Pulmonary artery endothelial cell (primary cell): ENCODE data around the gene LARP4. TPM values are rescaled to one million over a fixed set of nuclear protein-coding genes. Genes with fewer than 3 reads are reported as not detected.
"Not testable (repeated sequence)": the region's sequence is repeated elsewhere in the genome, so short reads cannot be mapped to it uniquely, and the experiment has no call there.

ENCODE experiments used
- DNase-seq: peaks from one replicate; pipeline ENCODE4 v3.0.0-alpha.2; 2011; ENCODE audit warnings: low read depth, low spot score
- total RNA-seq: library from RNA; depleted of rRNA; stranded (reverse); fragments of >200 nt; gene quantifications from 2 replicates; pipeline ENCODE4 v1.2.3, GENCODE V29; 2014

LARP4 gene
- total RNA-seq, 1 donor from 2014 or later, result 41.4 TPM

- no peak for DNase-seq
Measured at GRCh38 chr12:50477241-50477832, 76.7 kb downstream of the LARP4 start.

- DNase-seq, result no peak
Measured at GRCh38 chr12:50482571-50482970, 81.9 kb downstream of the LARP4 start.

DNA sequence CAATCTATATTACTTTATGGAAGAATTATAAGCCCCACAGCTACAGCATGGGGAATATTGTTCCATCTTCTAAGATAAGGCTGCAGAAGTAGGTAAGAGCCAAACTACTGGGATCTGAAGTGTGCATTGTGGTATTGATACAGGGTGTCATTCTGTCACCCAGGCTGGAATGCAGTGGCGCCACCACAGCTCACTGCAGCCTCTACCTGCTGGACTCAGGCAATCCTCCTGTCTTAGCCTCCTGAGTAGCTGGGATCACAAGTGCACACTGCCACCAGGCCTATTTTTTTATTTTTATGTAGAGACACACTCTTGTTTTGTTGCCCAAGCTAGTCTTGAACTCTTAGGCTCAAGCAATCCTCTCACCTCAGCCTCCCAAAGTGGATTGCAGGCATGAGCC is 82.8 kb downstream of the LARP4 start:
- DNase-seq, result no peak

- no peak for DNase-seq
Measured at GRCh38 chr12:50488801-50489200, 88.1 kb downstream of the LARP4 start.

- DNase-seq, result not testable (repeated sequence)
Measured at GRCh38 chr12:50498119-50498518, 97.4 kb downstream of the LARP4 start.

DNA sequence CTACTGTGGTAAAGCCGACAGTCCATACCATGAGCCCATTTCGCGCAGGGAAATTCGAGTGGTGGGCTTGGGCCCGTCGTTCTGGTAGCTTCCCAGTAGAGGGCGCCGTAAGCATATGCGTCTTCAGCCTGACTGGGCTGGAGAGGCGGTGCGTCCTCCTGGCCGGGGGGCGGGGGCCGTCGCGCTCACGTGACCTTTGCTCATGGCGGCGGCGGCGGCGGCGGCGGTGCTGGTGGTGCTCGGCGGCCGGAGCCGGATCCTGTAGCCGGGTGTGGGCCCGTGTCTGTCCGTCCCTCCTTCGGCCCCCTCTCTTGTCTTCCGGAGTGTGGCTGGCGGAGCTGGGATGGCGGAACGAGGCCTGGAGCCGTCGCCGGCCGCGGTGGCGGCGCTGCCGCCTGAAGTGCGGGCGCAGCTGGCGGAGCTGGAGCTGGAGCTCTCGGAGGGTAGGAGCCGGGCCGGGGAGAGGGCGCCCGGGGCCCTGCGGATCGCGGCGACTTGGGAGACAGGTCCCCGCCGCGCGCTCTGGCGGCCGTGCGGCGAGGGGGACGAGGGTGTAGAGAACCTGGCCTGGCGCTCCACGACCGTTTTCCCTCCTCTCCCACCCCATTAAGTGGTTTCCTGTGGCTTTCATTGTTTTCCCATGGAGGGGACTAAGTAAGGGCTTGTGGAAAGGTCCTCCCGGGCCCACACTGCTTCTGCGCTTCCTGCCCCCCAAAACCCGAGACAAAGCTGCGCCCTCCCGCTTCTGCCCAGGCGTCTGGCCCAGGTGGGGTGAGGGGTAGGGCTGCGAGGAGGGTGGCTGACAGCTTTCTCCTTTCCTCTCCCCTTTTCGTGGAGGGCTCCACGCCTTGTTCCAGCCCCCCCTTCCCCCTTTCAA is 104.4 kb downstream of the LARP4 start, which contains the start of gene DIP2B:
TSS of gene DIP2B (plus strand) at position 188 of the 877 bp plus-strand sequence. CDS start at position 344, 156 bp downstream.
- DNase-seq, result peak; percentile 58

DNA sequence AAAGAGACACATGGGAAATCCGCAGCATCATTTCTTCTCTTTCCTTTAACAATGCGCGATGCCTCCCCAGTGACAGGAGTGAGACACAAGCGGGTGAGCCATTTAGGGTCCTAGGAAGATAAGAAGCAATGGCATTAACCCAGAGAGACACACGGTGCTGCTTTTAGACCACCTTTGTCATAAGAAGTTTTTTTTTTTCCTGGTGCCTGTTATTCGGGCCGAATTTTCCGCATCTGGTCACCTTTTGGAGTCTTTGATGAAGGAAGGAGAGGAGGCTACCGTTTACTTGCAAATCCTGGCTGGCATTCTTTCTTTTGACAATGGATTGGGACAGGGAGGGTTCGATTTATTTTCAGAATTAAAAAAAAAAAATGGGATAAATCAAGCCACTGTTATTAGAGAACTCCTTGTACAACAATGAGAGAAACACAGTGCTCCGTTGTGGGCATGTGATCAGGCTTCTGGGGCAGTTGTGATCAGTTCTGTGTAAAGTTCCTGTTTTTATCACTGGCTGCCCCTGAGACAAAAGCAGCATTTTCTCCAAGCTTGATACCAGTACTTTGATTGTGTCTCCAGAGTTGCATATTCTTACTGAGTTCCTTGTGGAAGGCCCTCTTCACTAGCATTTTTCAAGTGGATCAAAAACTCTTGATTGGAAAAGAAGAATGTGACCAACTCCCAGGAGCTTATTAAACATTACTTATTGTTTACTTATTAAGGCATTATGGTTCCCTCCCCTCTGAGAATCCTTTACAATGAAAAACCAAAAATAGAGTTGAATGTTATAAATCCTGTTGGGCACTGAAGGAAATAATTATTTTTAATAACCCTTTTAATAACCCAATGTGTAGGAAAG is 105.2 kb downstream of the LARP4 start:
- no peak for DNase-seq

GRCh38 chr12:50506753-50507473 is 106.2 kb downstream of the LARP4 start:
- DNase-seq, result no peak

DNA sequence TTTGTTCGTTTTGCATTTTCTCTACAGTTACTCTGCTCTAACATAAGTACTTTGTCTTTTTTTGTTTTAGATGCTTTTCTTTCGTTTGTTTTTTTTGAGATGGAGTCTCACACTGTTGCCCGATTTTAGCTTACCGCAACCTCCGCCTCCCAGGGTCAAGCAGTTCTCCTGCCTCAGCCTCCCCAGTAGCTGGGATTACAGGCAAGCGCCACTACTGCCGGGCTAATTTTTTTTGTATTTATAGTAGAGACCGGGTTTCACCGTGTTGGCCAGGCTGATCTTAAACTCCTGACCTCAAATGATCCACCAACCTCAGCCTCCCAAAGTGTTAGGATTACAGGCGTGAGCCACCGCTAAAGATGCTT is 106.8 kb downstream of the LARP4 start:
- DNase-seq, result no peak

- no peak for DNase-seq
Measured at GRCh38 chr12:50507930-50508329, 107.2 kb downstream of the LARP4 start.

GRCh38 chr12:50508414-50508813 is 107.7 kb downstream of the LARP4 start:
- DNase-seq, result no peak

- no peak for DNase-seq
Measured at GRCh38 chr12:50508970-50509663, 108.4 kb downstream of the LARP4 start.

DNA sequence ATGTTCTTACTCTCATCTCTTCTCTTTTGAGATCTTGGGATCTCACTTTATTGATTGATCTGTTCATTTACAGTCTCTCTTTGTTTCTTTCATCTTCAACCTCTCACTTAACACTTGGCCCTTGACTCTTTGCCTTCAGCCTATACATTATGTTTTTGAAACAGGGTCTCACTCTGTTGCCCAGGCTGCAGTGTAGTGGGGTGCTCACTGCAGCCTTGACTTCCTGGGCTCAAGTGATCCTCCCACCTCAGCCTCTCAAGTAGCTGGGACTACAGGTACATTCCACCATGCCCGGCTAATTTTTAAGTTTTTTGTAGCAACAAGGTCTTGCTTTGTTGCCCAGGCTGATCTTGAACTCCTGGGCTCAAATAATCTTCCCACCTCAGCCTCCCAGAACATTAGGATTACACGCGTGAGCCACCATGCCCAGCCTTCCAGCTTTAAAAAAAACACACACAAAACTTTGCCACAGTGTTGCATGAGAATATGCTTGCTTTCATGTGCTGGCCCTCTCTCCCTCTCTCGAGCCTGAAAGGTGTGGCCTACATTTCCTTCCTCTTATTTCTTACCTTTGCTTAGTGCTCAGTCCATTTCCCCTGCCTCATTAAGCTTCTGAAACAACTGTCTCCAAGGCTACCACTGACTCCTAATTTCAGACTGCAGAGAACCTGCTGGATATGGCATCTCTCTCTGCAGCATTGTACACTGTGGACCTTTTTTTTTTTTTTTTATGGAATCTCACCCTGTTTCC is 114.0 kb downstream of the LARP4 start:
- DNase-seq, result no peak

DNA sequence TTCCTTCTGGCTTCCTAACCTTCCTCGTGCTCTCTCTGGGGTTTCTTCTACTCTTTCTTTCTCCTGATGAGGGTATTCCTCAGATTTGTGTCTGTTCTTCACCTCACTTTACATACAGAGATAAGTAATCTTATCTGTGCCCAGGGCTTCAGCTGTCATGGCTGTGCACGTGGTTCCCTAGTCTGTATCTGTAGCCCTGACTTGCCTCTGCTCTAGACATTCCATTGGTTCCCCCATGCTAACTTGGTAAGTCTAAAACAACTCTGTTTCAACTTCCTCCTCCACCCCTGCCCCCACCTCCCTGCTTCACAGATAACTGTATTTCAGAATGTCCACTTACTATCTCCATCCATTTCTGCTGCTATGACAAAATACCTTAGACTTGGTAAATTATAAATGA is 114.9 kb downstream of the LARP4 start:
- DNase-seq, result no peak

DNA sequence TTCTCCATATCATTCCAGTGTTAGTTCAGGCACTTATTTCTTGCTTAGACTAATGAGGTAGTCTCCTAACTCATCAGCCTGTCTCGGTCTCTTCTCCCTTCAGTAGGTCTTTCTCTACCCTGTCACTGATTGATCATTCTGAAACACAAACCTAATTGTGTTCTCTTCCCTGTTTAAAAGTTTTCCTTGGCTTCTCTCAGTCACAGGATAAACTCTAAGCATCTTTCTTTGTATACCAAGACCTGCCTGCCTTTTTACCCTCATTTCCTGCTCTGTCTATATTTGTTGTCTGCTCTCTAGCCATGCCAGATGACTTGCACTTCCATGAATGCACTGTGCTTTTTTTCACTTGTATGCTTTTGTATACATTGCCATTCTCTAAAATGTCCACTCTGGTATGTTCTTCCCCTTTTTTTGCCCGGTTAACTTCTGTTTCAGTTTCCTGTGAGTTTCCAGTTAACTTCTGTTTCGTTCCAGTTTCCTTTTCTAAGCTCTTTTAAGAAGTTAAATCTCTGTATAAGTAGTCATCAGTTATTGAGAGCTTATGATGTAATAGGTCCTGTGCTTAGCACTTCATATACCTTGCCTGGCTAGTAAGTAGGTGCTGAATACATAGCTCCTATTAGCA is 116.8 kb downstream of the LARP4 start:
- peak; percentile 37 for DNase-seq

GRCh38 chr12:50518090-50518489 is 117.4 kb downstream of the LARP4 start:
- DNase-seq, result no peak

GRCh38 chr12:50519353-50519752 is 118.7 kb downstream of the LARP4 start:
- no peak for DNase-seq

DNA sequence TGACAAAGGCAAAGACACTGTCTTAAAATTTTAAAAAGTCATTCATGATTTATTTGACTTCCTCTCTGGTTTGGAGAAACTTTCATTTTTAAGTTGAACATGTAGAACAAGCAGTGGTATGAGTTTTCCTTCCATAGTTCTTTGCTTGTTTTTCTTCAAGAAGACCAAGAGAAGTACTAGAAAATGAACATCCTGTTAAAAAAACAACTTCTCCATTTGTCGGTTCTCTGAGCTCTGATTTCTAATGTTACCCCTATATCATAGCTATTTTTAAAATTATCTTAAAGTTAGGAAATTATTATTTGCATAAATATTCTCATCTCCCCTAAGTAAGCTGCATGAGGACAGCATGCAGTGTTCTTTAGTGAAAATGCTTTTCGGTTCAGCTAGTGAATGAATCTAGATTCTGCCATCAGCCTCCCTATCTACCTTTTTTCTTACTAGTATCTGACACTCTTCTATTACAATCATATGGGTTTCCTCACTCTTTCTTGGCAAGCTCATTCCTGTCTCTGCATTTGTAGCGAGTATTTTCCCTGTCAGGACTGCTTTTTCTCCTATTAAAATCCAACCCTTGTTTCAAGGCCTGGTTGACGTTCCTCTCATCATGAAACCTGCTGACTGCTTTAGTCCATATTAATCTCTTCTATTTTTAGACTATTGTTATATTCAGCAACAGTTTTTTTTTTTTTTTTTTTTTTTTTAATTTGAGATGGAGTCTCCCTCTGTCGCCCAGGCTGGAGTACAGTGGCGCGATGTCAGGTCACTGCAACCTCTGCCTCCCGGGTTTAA is 119.9 kb downstream of the LARP4 start:
- DNase-seq, result no peak

- not testable (repeated sequence) for DNase-seq
Measured at GRCh38 chr12:50521781-50522180, 121.1 kb downstream of the LARP4 start.
